Transverse colon (tissue), 4 donors: ENCODE measurements around the gene MMEL1. TPM values are rescaled to one million over a fixed set of nuclear protein-coding genes. Genes with fewer than 3 reads are reported as not detected.

Experiments used
- DNase-seq: peaks from one replicate; pipeline ENCODE4 v3.0.0-alpha.2; 2019
- H3K27ac ChIP-seq, 4 donors: fragments of 200-600 bp; sonication (generic); 2 replicates each; pipeline ENCODE4 v1.5.1; 2016 to 2018; ENCODE audit warnings: inconsistent platforms in 4 of 4
- H3K27me3 ChIP-seq: fragments of 200-600 bp; sonication (generic); 2 replicates; pipeline ENCODE4 v1.5.1; 2017; ENCODE audit warnings: inconsistent platforms
- H3K36me3 ChIP-seq, 4 donors: fragments of 200-600 bp; sonication (generic); 2 replicates each; pipeline ENCODE4 v1.5.1; 2017 to 2019; ENCODE audit warnings: inconsistent platforms in 4 of 4
- H3K4me1 ChIP-seq, 4 donors: fragments of 200-600 bp; sonication (generic); 2 replicates each; pipeline ENCODE4 v1.5.1; 2017 to 2020; ENCODE audit warnings: inconsistent platforms in 4 of 4
- H3K4me3 ChIP-seq, 4 donors: fragments of 200-600 bp; sonication (generic); 1 replicate in 1 of 4; 2 replicates in 3 of 4; pipeline versions ENCODE4 v1.5.1 to v1.6.1; 2017 to 2019; ENCODE audit warnings: inconsistent platforms in 4 of 4
- H3K9me3 ChIP-seq, 2 donors: fragments of 200-600 bp; sonication (generic); 2 replicates each; pipeline ENCODE4 v1.5.1; 2017 to 2019; ENCODE audit warnings: inconsistent platforms in 2 of 2
- CTCF ChIP-seq, 5 experiments: fragments of 200-600 bp in 3 of 5; fragments of 450-650 bp in 2 of 5; sonication (generic) in 3 of 5; IDR thresholded peaks; 1 replicate in 2 of 5; 2 replicates in 3 of 5; pipeline ENCODE4 v1.5.1; 2016 to 2017; ENCODE audit warnings: antibody characterized with exemption in 5 of 5, inconsistent platforms in 3 of 5, mild to moderate bottlenecking in 2 of 5, moderate library complexity in 1 of 5
- EP300 ChIP-seq: sonication (generic); formaldehyde crosslinking; IDR thresholded peaks from one replicate; pipeline ENCODE4 v1.6.1; 2017; ENCODE audit warnings: antibody characterized with exemption, low read depth
- POLR2A ChIP-seq: fragments of 450-650 bp; IDR thresholded peaks from one replicate; pipeline ENCODE4 v1.6.1; 2016; ENCODE audit warnings: antibody characterized with exemption, mild to moderate bottlenecking, moderate library complexity
- POLR2AphosphoS5 ChIP-seq, 3 donors: sonication (generic); formaldehyde crosslinking; IDR thresholded peaks; one replicate each; pipeline ENCODE4 v1.6.1; 2016; ENCODE audit warnings: antibody characterized with exemption in 3 of 3
- WGBS, 2 donors: methylation state at CpG; one replicate each; pipeline ENCODE4 v1.1.5; 2018; ENCODE audit warnings: low coverage in 1 of 2; 5-methylcytosine and 5-hydroxymethylcytosine counted together
- in situ Hi-C, 4 donors: fragments of 200-750 bp; cut with MboI; loops; one replicate each; pipeline versions ENCODE4 v1.15.0 to v1.15.1; 2017; ENCODE audit warnings: low sequenced_read_pairs in 3 of 4, low pct_ligation_motif_present in 1 of 4, low pct_unique_long_range_greater_than_20kb in 1 of 4
- intact Hi-C: fragments of 100-400 bp; cut with DNase I; formaldehyde crosslinking; loops from one replicate; pipeline ENCODE4 v1.15.1; 2023; ENCODE audit warnings: low total_unique reads
- total RNA-seq, 4 donors: library from RNA; depleted of rRNA; stranded (reverse); fragments of >200 nt; gene quantifications; one replicate each; pipeline ENCODE4 v1.1.0, GENCODE V29; 2016

MMEL1 gene
- total RNA-seq, 4 donors from 2014 or later, result 10.5 to 16.7 (median 12.4) TPM; not detected in 1

DNA sequence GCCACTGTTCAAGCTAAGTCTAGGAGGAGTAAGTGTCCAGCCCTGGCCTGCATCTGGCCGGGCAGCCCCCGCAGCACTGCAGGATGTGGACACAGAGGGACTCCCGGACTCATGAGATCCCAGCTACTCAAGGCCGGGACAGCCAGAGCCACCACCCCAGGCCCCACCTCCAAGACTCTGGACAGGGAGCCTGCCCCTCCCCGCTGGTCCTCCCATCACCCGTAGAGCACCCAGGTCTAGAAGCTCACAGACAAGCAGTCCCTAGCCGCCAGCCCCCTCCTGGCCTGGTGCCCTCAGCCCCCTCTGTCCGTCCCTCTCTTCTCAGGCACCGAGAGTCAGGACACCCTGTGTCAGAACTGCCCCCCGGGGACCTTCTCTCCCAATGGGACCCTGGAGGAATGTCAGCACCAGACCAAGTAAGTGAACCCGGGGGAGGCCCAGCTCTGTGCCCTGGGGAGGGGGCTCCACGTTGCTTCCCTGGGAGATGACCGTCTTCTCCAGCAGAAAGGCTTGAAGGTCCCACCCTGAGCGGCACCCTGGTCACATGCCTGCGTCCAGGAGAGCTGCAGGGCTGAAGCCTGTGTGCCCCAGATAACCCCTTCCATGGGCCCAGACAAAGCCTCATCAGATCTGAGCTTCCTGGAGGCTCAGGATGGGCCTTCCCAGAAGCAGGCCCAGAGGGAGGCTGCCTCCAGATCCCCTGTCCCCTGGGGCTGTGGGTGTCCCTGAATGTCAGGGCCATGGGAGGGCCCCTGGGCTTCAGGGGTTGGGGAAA is 72.3 kb downstream of the MMEL1 start:
- Histone ChIP-seq H3K36me3 (peaks cover 0 to 10% (median 0%) of the 10 kb centered on the region in 4 donors), H3K9me3 (no peaks in the 10 kb centered on the region), H3K4me1 (peaks cover 14 to 45% (median 37%) of the 10 kb centered on the region in 4 donors), H3K4me3 (no peak overlapping the region), H3K27ac (no peak overlapping the region), H3K27me3 (no peaks in the 10 kb centered on the region)
- in situ Hi-C loops, result loop anchor here in 1 of 4 donors (25.0 kb wide), 1 partner anchor 148 kb away; the partner anchor contains the start of gene PEX10
- 88% methylated on average over 15 of the region's 15 CpGs; no CpG with 5 or more reads in 1 of the 2 donors for WGBS, 2 donors
- no peak for DNase-seq
- intact Hi-C loops, result no loop called here
- no peak for TF ChIP-seq CTCF (IDR thresholded peaks at IDR 0.05)
- TF ChIP-seq POLR2A, result no peak
- TF ChIP-seq POLR2AphosphoS5 (IDR thresholded peaks at IDR 0.05), result no peak
- TF ChIP-seq EP300, result no peak

DNA sequence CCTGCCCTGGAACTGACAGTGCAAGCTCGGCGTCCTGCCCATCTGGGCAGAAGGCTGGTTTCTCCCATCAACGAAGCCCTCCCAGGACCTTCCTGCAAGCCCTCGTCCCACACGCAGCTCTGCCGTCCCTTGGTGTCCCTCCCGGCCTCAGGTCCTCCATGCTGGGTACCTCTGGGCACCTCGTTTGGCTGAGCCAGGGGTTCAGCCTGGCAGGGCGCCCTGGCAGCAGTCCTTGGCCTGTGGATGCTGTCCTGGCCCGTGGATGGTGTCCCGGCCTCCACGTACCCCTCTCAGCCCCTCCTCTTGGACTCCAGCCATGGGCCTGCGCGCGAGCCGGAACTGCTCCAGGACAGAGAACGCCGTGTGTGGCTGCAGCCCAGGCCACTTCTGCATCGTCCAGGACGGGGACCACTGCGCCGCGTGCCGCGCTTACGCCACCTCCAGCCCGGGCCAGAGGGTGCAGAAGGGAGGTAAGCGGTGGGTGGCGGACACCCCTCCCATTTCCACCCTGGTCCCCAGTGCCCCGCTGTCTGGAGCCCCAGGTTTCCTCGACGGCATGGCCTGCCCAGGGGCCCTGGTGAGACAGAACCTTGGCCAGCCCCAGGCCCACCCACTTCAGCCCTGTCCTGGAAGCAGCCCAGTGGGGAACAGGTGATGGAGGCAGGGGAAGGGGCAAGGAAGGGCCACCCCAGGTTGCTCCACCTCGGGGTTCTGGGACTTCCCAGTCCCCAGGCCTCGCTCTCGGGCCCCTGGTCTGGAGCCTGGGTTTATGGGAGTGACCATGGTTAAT is 73.1 kb downstream of the MMEL1 start:
- in situ Hi-C loops (loop anchor here in 1 of 4 donors (25.0 kb wide), 1 partner anchor 147 kb away; the partner anchor contains the start of gene PEX10), intact Hi-C loops (no loop called here)
- no peaks in the 10 kb centered on the region for H3K9me3 ChIP-seq
- H3K4me3 ChIP-seq, result no peak overlapping the region
- H3K27ac ChIP-seq, result no peak overlapping the region
- WGBS, 2 donors, result 87% methylated on average over 34 of the region's 35 CpGs; no CpG with 5 or more reads in 1 of the 2 donors
- peaks cover 21 to 46% (median 37%) of the 10 kb centered on the region in 4 donors for H3K4me1 ChIP-seq
- TF ChIP-seq POLR2A, result no peak
- no peak for TF ChIP-seq POLR2AphosphoS5 (IDR thresholded peaks at IDR 0.05)
- no peak for TF ChIP-seq CTCF (IDR thresholded peaks at IDR 0.05)
- no peak for TF ChIP-seq EP300
- H3K36me3 ChIP-seq, result peaks cover 0 to 10% (median 0%) of the 10 kb centered on the region in 4 donors
- no peaks in the 10 kb centered on the region for H3K27me3 ChIP-seq
- no peak for DNase-seq

- H3K9me3 ChIP-seq, result no peaks in the 10 kb centered on the region
- H3K36me3 ChIP-seq, result peaks cover 0 to 10% (median 0%) of the 10 kb centered on the region in 4 donors
- H3K27ac ChIP-seq, result peak overlapping the region in 1 of 4 donors; percentile 96
- no peak for DNase-seq
- no peak overlapping the region for H3K4me3 ChIP-seq
- TF ChIP-seq CTCF (IDR thresholded peaks at IDR 0.05), result no peak
- no peak for TF ChIP-seq POLR2AphosphoS5 (IDR thresholded peaks at IDR 0.05)
- no peak for TF ChIP-seq POLR2A
- TF ChIP-seq EP300, result no peak
- 95% methylated on average over 6 of the region's 6 CpGs; no CpG with 5 or more reads in 1 of the 2 donors for WGBS, 2 donors
- no peaks in the 10 kb centered on the region for H3K27me3 ChIP-seq
- intact Hi-C loops, result no loop called here
- H3K4me1 ChIP-seq, result peaks cover 21 to 49% (median 35%) of the 10 kb centered on the region in 4 donors
- in situ Hi-C loops, result loop anchor here in 1 of 4 donors (25.0 kb wide), 1 partner anchor 147 kb away; the partner anchor contains the start of gene PEX10
Measured at GRCh38 chr1:2558861-2559260, 74.0 kb downstream of the MMEL1 start.

- no peak overlapping the region for H3K4me3 ChIP-seq
- TF ChIP-seq CTCF (IDR thresholded peaks at IDR 0.05), result no peak
- no peak for TF ChIP-seq POLR2AphosphoS5 (IDR thresholded peaks at IDR 0.05)
- TF ChIP-seq POLR2A, result no peak
- no peak for TF ChIP-seq EP300
- DNase-seq, result no peak
- 96% methylated on average over 12 of the region's 12 CpGs; no CpG with 5 or more reads in 1 of the 2 donors for WGBS, 2 donors
- intact Hi-C loops (no loop called here), in situ Hi-C loops (loop anchor here in 1 of 4 donors (25.0 kb wide), 1 partner anchor 146 kb away; the partner anchor contains the start of gene PEX10)
- peaks cover 21 to 49% (median 35%) of the 10 kb centered on the region in 4 donors for H3K4me1 ChIP-seq
- no peaks in the 10 kb centered on the region for H3K9me3 ChIP-seq
- H3K27me3 ChIP-seq, result no peaks in the 10 kb centered on the region
- H3K27ac ChIP-seq, result peak overlapping the region in 3 of 4 donors; percentile 93 to 96 (median 95)
- H3K36me3 ChIP-seq, result peaks cover 0 to 10% (median 0%) of the 10 kb centered on the region in 4 donors
Measured at GRCh38 chr1:2558420-2558819, 74.4 kb downstream of the MMEL1 start.
